GM12878 (cell line): ENCODE data around the gene HTR3E. TPM values are rescaled to one million over a fixed set of nuclear protein-coding genes. Genes with fewer than 3 reads are reported as not detected.

Source experiments
- ATAC-seq: fragments of 200-7000 bp; cut with Tn5 transposase; 3 replicates; pipeline ENCODE4 v1.9.1; 2020; ENCODE audit warnings: mild to moderate bottlenecking, moderate library complexity
- BruUV-seq: library from RNA; stranded (reverse); fragments of 400-500 nt; replicated peaks from 2 replicates; lab custom pipeline; 2021; lab: Mats Ljungman, UMichigan
- CTCF ChIA-PET: fragments of 300-600 bp; sonication (Branson Sonifier 250); formaldehyde crosslinking; extraction: SDS; loops from one replicate; lab custom pipeline; 2021; ENCODE audit warnings: inconsistent platforms; lab: Yijun Ruan, JAX
- POLR2A ChIA-PET: fragments of 350-600 bp; formaldehyde crosslinking; extraction: SDS; loops from one replicate; lab custom pipeline; 2021; ENCODE audit warnings: inconsistent platforms; lab: Charles Lee
- RAD21 ChIA-PET: fragments of 300-600 bp; sonication (Branson Sonifier 250); formaldehyde crosslinking; loops from one replicate; lab custom pipeline; 2023; ENCODE audit warnings: antibody characterized with exemption; ENCODE audit not compliant: unreplicated experiment; lab: Charles Lee
- SMC1A ChIA-PET: fragments of 300-600 bp; sonication (Branson Sonifier 250); formaldehyde crosslinking; loops from one replicate; lab custom pipeline; 2023; ENCODE audit not compliant: unreplicated experiment, uncharacterized antibody; lab: Charles Lee
- DNase-seq: peaks from one replicate; pipeline ENCODE4 v3.0.0-alpha.2; 2011; ENCODE audit warnings: low read depth, low spot score
- FAIRE-seq: peaks from 3 replicates; lab custom pipeline; 2011; peaks lifted over from hg19 to GRCh38; lab: Jason Lieb, UNC
- H2AFZ ChIP-seq: 2 replicates; pipeline ENCODE4 v1.6.0; 2011; ENCODE audit warnings: low read depth, low read length, control low read depth; ENCODE audit not compliant: control insufficient read depth
- H3K27ac ChIP-seq: 2 replicates; pipeline ENCODE4 v1.5.1; 2011; ENCODE audit warnings: control low read depth; ENCODE audit not compliant: control insufficient read depth, insufficient read depth
- H3K27me3 ChIP-seq, 2 experiments: replicated peaks in 1 of 2; 2 replicates each; pipeline versions ENCODE4 v1.6.0 to v1.6.1; 2011; ENCODE audit warnings: low read length in 1 of 2; ENCODE audit not compliant: control insufficient read depth in 2 of 2, insufficient read depth in 2 of 2
- H3K36me3 ChIP-seq, 2 experiments: 2 replicates each; pipeline ENCODE4 v1.5.1; 2011; ENCODE audit warnings: low read length in 1 of 2; ENCODE audit not compliant: control insufficient read depth in 2 of 2, insufficient read depth in 2 of 2
- H3K4me1 ChIP-seq: 2 replicates; pipeline ENCODE4 v1.6.1; 2011; ENCODE audit warnings: mild to moderate bottlenecking, low read length, moderate library complexity, mixed read lengths; ENCODE audit not compliant: control insufficient read depth, insufficient read depth
- H3K4me2 ChIP-seq: 2 replicates; pipeline ENCODE4 v1.6.0; 2011; ENCODE audit warnings: control low read depth; ENCODE audit not compliant: control insufficient read depth, insufficient read depth
- H3K4me3 ChIP-seq: fragments of 200-600 bp; sonication (generic); 2 replicates; pipeline ENCODE4 v1.5.1; 2016
- H3K79me2 ChIP-seq: 2 replicates; pipeline ENCODE4 v1.6.0; 2011; ENCODE audit warnings: low read length; ENCODE audit not compliant: control insufficient read depth, insufficient read depth
- H3K9ac ChIP-seq: 2 replicates; pipeline ENCODE4 v1.8.0; 2011; ENCODE audit warnings: low read length, control low read depth, mixed read lengths; ENCODE audit not compliant: control insufficient read depth, insufficient read depth
- H3K9me3 ChIP-seq: replicated peaks from 3 replicates; pipeline ENCODE4 v1.5.1; 2011; ENCODE audit warnings: mild to moderate bottlenecking, low read length; ENCODE audit not compliant: control insufficient read depth, insufficient read depth
- H4K20me1 ChIP-seq: 2 replicates; pipeline ENCODE4 v1.6.0; 2011; ENCODE audit not compliant: control insufficient read depth, insufficient read depth
- CTCF ChIP-seq, 3 experiments: IDR thresholded peaks in 2 of 3; conservative IDR thresholded peaks in 1 of 3; 2 replicates each; pipeline ENCODE4 v1.5.1; 2011; ENCODE audit warnings: low read depth in 3 of 3, low read length in 3 of 3, mild to moderate bottlenecking in 3 of 3, control low read depth in 2 of 3, moderate library complexity in 2 of 3, inconsistent platforms in 1 of 3, mixed read lengths in 1 of 3; ENCODE audit not compliant: control insufficient read depth in 2 of 3, insufficient read depth in 1 of 3; ENCODE audit errors: extremely low read depth in 1 of 3
- POU2F2 ChIP-seq: IDR thresholded peaks from 3 replicates; pipeline ENCODE4 v1.6.1; 2011; ENCODE audit warnings: low read depth, mild to moderate bottlenecking, low read length, borderline replicate concordance
- RAD21 ChIP-seq: IDR thresholded peaks from 2 replicates; pipeline ENCODE4 v1.6.1; 2011; ENCODE audit warnings: mild to moderate bottlenecking, low read depth, low read length, moderate library complexity; ENCODE audit not compliant: insufficient read depth
- RELB ChIP-seq: fragments of 450-650 bp; IDR thresholded peaks from 2 replicates; pipeline ENCODE4 v1.6.1; 2017; ENCODE audit warnings: low read depth, mild to moderate bottlenecking, moderate library complexity
- WGBS: methylation state at CpG from one replicate; pipeline ENCODE4 v1.1.6; 2016; ENCODE audit warnings: low lambda C conversion rate; ENCODE audit not compliant: insufficient replicate concordance, insufficient coverage; ENCODE audit errors: missing lambda C conversion rate; 5-methylcytosine and 5-hydroxymethylcytosine counted together
- in situ Hi-C: fragments of 300-500 bp; cut with MboI; formaldehyde crosslinking; loops from 9 replicates; pipeline ENCODE4 v1.14.3; 2018; ENCODE audit warnings: mixed read lengths
- intact Hi-C: fragments of 100-400 bp; cut with micrococcal nuclease; formaldehyde crosslinking; loops from one replicate; pipeline ENCODE4 v1.14.2; 2022; ENCODE audit not compliant: unreplicated experiment
- polyA plus RNA-seq, 11 experiments: library from polyadenylated mRNA; depleted of rRNA in 4 of 11; unstranded in 6 of 11; stranded (reverse) in 5 of 11; fragments of >200 nt; fragmentation: Nextera tagmentation in 4 of 11; fragmentation: Illumina TruSeq in 1 of 11; extraction: Ambion mirVana in 4 of 11; extraction: Trizol in 1 of 11; gene quantifications; 1 replicate in 1 of 11; 2 replicates in 10 of 11; pipeline versions ENCODE4 v1.2.1 to v1.2.3, GENCODE V29; 2011 to 2016; ENCODE audit warnings: inconsistent platforms in 2 of 11, missing spikeins in 2 of 11, low read depth in 1 of 11
- total RNA-seq, 4 experiments: library from RNA; depleted of rRNA in 3 of 4; stranded (reverse); fragments of >200 nt in 3 of 4; fragmentation: Illumina TruSeq in 1 of 4; extraction: Trizol in 1 of 4; gene quantifications; 2 replicates each; pipeline versions ENCODE4 v1.2.1 to v1.2.3, GENCODE V29; 2013 to 2021

The HTR3E gene
- total and polyA plus RNA-seq, 10 of the 15 experiments (the other 5 are each of a cell fraction or from before 2014, with no cell fraction given) = not detected

GRCh38 chr3:184144505-184144904 lies 47.6 kb downstream of the HTR3E start (continued):
- no peak for TF ChIP-seq RELB

GRCh38 chr3:184145111-184145524 lies 48.3 kb downstream of the HTR3E start:
- ATAC-seq (peak; percentile 66), DNase-seq (no peak), FAIRE-seq (no peak)
- CTCF ChIA-PET = interaction anchor here (0.6 to 2.0 kb wide), 8 partner anchors 11 to 743 kb away, joined by 3 to 8 read pairs (median 4); partner anchors contain the start of genes ABCC5, EEF1AKMT4 and EIF2B5
- no peak overlapping the region for H3K27ac ChIP-seq
- no peak for TF ChIP-seq POU2F2
- peak; percentile 40; the same call in 1 of the 2 replicates for TF ChIP-seq RAD21
- peak; percentile 35 to 56 (median 39); a peak in 4 of 6 replicates for TF ChIP-seq CTCF (IDR thresholded peaks at IDR 0.05 in 2 of 3, conservative IDR thresholded peaks at IDR 0.05 in 1 of 3; ENCODE audit: control insufficient read depth in 2 of 3, extremely low read depth in 1 of 3, insufficient read depth in 1 of 3, low read depth in 3 of 3, low read length in 3 of 3)
- no peaks in the 10 kb centered on the region for H3K79me2 ChIP-seq
- no peaks in the 10 kb centered on the region for H3K27me3 ChIP-seq
- RAD21 ChIA-PET = interaction anchor here (0.6 to 1.6 kb wide), 3 partner anchors 29 to 83 kb away, joined by 3 to 5 read pairs (median 3); no protein-coding TSS in a partner anchor
- no peaks in the 10 kb centered on the region for H3K9me3 ChIP-seq
- no peaks in the 10 kb centered on the region for H4K20me1 ChIP-seq
- 63% methylated on average over 4 of the region's 4 CpGs for WGBS
- H3K36me3 ChIP-seq = peaks cover 27 to 34% of the 10 kb centered on the region in 2 experiments
- BruUV-seq = no TSS peak
- no peak overlapping the region for H3K9ac ChIP-seq
- in situ Hi-C loops = no loop called here
- intact Hi-C loops = no loop called here
- no peak overlapping the region for H2AFZ ChIP-seq
- POLR2A ChIA-PET = no interaction called here
- no peak overlapping the region for H3K4me2 ChIP-seq
- no peaks in the 10 kb centered on the region; the same call in 1 of the 2 replicates for H3K4me1 ChIP-seq
- no peak overlapping the region for H3K4me3 ChIP-seq
- SMC1A ChIA-PET = interaction anchor here (0.8 to 1.5 kb wide), 5 partner anchors 8 to 250 kb away, joined by 3 to 4 read pairs (median 3); partner anchors contain the start of gene ABCF3
